ENCODE data around the gene C16orf86.

DNA sequence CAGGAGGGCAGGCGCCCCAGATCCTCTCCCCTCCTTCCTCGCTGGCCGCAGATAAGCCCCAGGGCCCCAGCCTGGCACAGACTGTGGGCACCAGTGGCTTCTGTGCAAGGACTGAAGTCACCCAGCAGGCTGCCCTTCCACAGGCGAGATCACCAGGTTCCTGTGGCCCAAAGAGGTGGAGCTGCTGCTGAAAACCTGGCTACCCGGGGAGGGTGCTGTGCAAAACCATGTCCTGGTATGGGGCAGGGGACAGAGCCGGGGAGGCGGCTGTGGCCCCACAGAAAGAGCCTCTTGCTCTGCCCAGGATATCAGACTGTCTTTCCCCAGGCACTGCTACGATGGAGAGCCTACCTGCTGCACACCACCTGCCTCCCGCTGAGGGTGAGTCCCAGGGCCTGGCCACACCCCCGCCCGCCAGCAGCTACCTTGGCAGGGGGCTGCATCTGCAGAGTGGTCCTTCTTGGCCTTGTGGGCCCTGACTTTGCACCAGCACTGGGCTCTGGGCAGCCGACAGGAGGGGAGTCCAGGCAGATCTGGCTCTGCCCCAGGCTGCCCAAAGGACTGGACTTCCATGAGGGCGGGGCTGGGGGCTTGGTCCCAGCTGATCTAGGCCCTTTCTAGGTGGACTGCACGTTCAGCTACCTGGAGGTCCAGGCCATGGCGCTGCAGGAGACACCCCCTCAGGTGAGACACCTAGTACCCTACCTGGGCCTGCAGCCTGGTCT is 21.1 kb upstream of the C16orf86 start:
- no peak for TF ChIP-seq CTCF (IDR thresholded peaks at IDR 0.05)
- TF ChIP-seq POLR2AphosphoS5 (IDR thresholded peaks at IDR 0.05), result no peak
- TF ChIP-seq POLR2A (IDR thresholded peaks at IDR 0.05), result no peak

Measured in gastroesophageal sphincter (tissue), 3 donors.